ENCODE measurements around the gene ACSF2. TPM values are rescaled to one million over a fixed set of nuclear protein-coding genes. Genes with fewer than 3 reads are reported as not detected.

ACSF2 gene
- total and polyA plus RNA-seq, 2 donors (not counting 3 experiments of a cell fraction or from before 2014, with no cell fraction given) = 33.2 to 37.2 TPM

DNA sequence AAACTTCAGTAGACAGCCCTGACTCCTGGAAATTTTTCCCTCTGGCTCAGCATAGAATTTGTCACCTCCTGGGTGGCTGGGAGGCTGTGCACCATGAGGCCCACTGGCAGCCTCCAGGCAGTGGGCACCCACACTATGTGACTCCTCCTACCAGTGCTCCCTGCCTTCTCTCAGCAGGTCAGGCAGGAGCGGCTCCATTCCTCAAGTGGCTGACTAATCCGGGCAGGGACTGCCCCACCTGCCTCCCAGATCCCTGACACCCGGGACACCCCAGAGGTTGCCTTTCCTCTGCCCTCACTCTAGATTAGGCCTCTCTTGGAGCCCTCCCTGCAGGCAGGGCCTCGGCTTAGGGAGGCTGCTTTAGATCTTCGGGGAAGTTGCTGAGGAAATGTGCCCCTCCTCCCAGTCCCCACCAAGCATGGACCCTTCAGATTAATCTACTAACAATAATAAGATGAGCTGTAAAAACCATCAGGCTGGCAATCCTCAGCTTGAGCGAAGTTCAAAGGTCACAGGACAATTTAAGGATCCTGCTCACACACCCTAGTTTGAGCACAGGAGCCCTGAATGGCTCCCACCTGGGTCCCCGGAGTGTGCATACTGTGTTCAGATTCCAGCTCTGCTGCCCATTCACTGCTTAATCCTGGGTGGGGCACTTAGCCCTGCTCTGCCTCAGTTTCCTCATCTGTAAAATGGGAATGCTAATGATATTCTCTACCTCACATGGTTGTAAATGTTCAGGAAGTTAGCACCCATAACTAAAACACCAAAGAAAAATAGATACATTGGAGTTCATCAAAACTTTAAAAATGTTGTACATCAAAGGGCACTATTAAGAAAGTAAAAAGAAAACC is 72.2 kb downstream of the ACSF2 start:
- TF ChIP-seq POLR2AphosphoS5 (IDR thresholded peaks at IDR 0.05; ENCODE audit: insufficient read depth, low read depth, low read length) = no peak

DNA sequence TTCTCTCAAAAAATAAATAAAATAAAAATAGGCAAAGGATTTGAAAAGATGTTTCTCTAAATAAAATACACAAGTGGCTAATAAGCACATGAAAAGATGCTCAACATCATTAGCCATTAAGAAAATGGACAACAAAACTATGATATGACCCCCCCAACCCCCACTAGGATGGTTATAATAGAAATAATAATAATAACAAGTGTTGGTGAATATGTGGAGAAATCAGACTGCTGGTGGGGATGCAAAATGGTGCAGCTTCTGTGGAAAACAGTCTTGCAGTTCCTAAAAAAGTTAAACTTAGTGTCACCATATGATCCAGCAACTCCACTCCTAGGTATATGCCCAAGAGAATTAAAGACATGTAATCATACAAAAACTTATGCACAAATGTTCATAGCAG is 73.3 kb downstream of the ACSF2 start:
- H3K9me1 ChIP-seq (replicated peaks; ENCODE audit: control insufficient read depth, extremely low read depth, insufficient read depth, low read length) = no peaks in the 10 kb centered on the region
- dilution Hi-C loops (cut with MboI; ENCODE audit: extremely low pct_ligation_motif_present, low sequenced_read_pairs) (no loop called here), intact Hi-C loops (cut with micrococcal nuclease) (no loop called here)
- no peak overlapping the region for H3K9ac ChIP-seq (replicated peaks; ENCODE audit: extremely low read depth, insufficient read depth, low read length)
- H3K4me2 ChIP-seq (ENCODE audit: insufficient read depth, low read length) = no peak overlapping the region
- no peak overlapping the region for H3K4me3 ChIP-seq (replicated peaks in 1 of 3; ENCODE audit: insufficient read depth in 1 of 3, low read depth in 1 of 3, low read length in 3 of 3)
- no peaks in the 10 kb centered on the region for H3K9me3 ChIP-seq (replicated peaks; ENCODE audit: control insufficient read depth, insufficient read depth, low read length)
- no peak overlapping the region for H2AFZ ChIP-seq (ENCODE audit: low read depth, low read length)
- H3K36me3 ChIP-seq (ENCODE audit: control insufficient read depth in 2 of 2, extremely low read depth in 1 of 2, insufficient read depth in 2 of 2, low read length in 2 of 2) = no peaks in the 10 kb centered on the region
- CTCF ChIA-PET = no interaction called here
- no TSS peak for BruUV-seq (replicated peaks)
- no peak for FAIRE-seq
- no peak for DNase-seq (ENCODE audit: low read depth, low spot score)
- TF ChIP-seq GATA2 (IDR thresholded peaks at IDR 0.05; ENCODE audit: insufficient read depth, insufficient read length, low read depth, low read length) = no peak
- no peak for TF ChIP-seq MYC (IDR thresholded peaks at IDR 0.05; ENCODE audit: low read depth, low read length)
- TF ChIP-seq POLR2A (IDR thresholded peaks at IDR 0.05; ENCODE audit: low read depth, low read length) = no peak
- TF ChIP-seq, protein P1, sequence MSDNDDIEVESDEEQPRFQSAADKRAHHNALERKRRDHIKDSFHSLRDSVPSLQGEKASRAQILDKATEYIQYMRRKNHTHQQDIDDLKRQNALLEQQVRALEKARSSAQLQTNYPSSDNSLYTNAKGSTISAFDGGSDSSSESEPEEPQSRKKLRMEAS (IDR thresholded peaks at IDR 0.05; ENCODE audit: insufficient read depth, insufficient read length) = no peak
- TF ChIP-seq FOS (IDR thresholded peaks at IDR 0.05; ENCODE audit: borderline replicate concordance, insufficient read depth, low read length) = no peak
- no peak for TF ChIP-seq JUN (IDR thresholded peaks at IDR 0.05; ENCODE audit: borderline replicate concordance, insufficient read depth, insufficient read length, low read depth)
- TF ChIP-seq, protein P2, sequence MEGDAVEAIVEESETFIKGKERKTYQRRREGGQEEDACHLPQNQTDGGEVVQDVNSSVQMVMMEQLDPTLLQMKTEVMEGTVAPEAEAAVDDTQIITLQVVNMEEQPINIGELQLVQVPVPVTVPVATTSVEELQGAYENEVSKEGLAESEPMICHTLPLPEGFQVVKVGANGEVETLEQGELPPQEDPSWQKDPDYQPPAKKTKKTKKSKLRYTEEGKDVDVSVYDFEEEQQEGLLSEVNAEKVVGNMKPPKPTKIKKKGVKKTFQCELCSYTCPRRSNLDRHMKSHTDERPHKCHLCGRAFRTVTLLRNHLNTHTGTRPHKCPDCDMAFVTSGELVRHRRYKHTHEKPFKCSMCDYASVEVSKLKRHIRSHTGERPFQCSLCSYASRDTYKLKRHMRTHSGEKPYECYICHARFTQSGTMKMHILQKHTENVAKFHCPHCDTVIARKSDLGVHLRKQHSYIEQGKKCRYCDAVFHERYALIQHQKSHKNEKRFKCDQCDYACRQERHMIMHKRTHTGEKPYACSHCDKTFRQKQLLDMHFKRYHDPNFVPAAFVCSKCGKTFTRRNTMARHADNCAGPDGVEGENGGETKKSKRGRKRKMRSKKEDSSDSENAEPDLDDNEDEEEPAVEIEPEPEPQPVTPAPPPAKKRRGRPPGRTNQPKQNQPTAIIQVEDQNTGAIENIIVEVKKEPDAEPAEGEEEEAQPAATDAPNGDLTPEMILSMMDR (IDR thresholded peaks at IDR 0.05; ENCODE audit: extremely low read depth in 1 of 2, insufficient read depth in 1 of 2, low read depth in 1 of 2, low read length in 2 of 2) = no peak
- TF ChIP-seq EZH2 (IDR thresholded peaks at IDR 0.05; ENCODE audit: borderline replicate concordance, low read depth, low read length, severe bottlenecking) = no peak
- no peak for TF ChIP-seq POLR2AphosphoS5 (IDR thresholded peaks at IDR 0.05; ENCODE audit: insufficient read depth, low read depth, low read length)
- POLR2A ChIA-PET = no interaction called here
- no peaks in the 10 kb centered on the region for H3K79me2 ChIP-seq (ENCODE audit: control insufficient read depth, insufficient read depth, low read length)
- H3K4me1 ChIP-seq (ENCODE audit: control insufficient read depth, extremely low read depth, insufficient read depth, low read length) = no peaks in the 10 kb centered on the region
- H4K20me1 ChIP-seq (replicated peaks; ENCODE audit: control insufficient read depth, extremely low read depth, insufficient read depth, low read length) = no peaks in the 10 kb centered on the region
- H3K27ac ChIP-seq (ENCODE audit: insufficient read depth, low read depth, low read length) = no peak overlapping the region
- H3K27me3 ChIP-seq (ENCODE audit: control insufficient read depth in 2 of 2, insufficient read depth in 2 of 2, low read length in 2 of 2) = peaks cover 0 to 2% of the 10 kb centered on the region in 2 experiments

More for the DNA sequence above, 72.2 kb downstream of the ACSF2 start:
- intact Hi-C loops (cut with micrococcal nuclease) (no loop called here), dilution Hi-C loops (cut with MboI; ENCODE audit: extremely low pct_ligation_motif_present, low sequenced_read_pairs) (no loop called here)
- no peak for DNase-seq (ENCODE audit: low read depth, low spot score)
- BruUV-seq (replicated peaks) = no TSS peak
- Histone ChIP-seq H3K79me2 (ENCODE audit: control insufficient read depth, insufficient read depth, low read length) (no peaks in the 10 kb centered on the region), H3K4me2 (ENCODE audit: insufficient read depth, low read length) (no peak overlapping the region), H3K27ac (ENCODE audit: insufficient read depth, low read depth, low read length) (no peak overlapping the region), H3K36me3 (ENCODE audit: control insufficient read depth in 2 of 2, extremely low read depth in 1 of 2, insufficient read depth in 2 of 2, low read length in 2 of 2) (no peaks in the 10 kb centered on the region), H3K4me1 (ENCODE audit: control insufficient read depth, extremely low read depth, insufficient read depth, low read length) (no peaks in the 10 kb centered on the region), H4K20me1 (replicated peaks; ENCODE audit: control insufficient read depth, extremely low read depth, insufficient read depth, low read length) (no peaks in the 10 kb centered on the region), H3K27me3 (ENCODE audit: control insufficient read depth in 2 of 2, insufficient read depth in 2 of 2, low read length in 2 of 2) (peaks cover 0 to 2% of the 10 kb centered on the region in 2 experiments), H3K4me3 (replicated peaks in 1 of 3; ENCODE audit: insufficient read depth in 1 of 3, low read depth in 1 of 3, low read length in 3 of 3) (no peak overlapping the region), H3K9me1 (replicated peaks; ENCODE audit: control insufficient read depth, extremely low read depth, insufficient read depth, low read length) (no peaks in the 10 kb centered on the region), H2AFZ (ENCODE audit: low read depth, low read length) (no peak overlapping the region), H3K9ac (replicated peaks; ENCODE audit: extremely low read depth, insufficient read depth, low read length) (no peak overlapping the region), H3K9me3 (replicated peaks; ENCODE audit: control insufficient read depth, insufficient read depth, low read length) (no peaks in the 10 kb centered on the region)
- CTCF ChIA-PET = interaction anchor here (1.0 to 1.8 kb wide), 2 partner anchors 17 to 19 kb away, joined by 4 read pairs; no protein-coding TSS in a partner anchor
- no peak for FAIRE-seq
- POLR2A ChIA-PET = interaction anchor here (0.7 kb wide), 1 partner anchor 368 kb away, joined by 11 read pairs; the partner anchor contains the start of gene TOB1

Data from endothelial cell of umbilical vein (primary cell).